Liver (tissue), 2 donors: ENCODE results near the gene MYO18A.

Experiments used
- CTCF ChIP-seq: fragments of 150-350 bp; IDR thresholded peaks from 2 replicates; pipeline ENCODE4 v1.5.1; 2017; ENCODE audit warnings: improper control_type of control experiment, low read depth, low read length; ENCODE audit not compliant: missing input control
- REST ChIP-seq: IDR thresholded peaks from 2 replicates; pipeline ENCODE4 v1.6.1; 2016; ENCODE audit warnings: antibody characterized with exemption, mild to moderate bottlenecking
- donor health status: healthy.

GRCh38 chr17:29210879-29211278, 30.7 kb upstream of the MYO18A start:
- TF ChIP-seq REST = no peak
- no peak for TF ChIP-seq CTCF
